Heart right ventricle (tissue), 16 donors: ENCODE data around the gene SLC2A10. TPM values are rescaled to one million over a fixed set of nuclear protein-coding genes. Genes with fewer than 3 reads are reported as not detected.

ENCODE experiments used
- ATAC-seq, 8 donors: fragments of 200-7000 bp; cut with Tn5 transposase; one replicate each; pipeline ENCODE4 v1.9.1; 2020; ENCODE audit warnings: mild to moderate bottlenecking in 8 of 8, moderate library complexity in 8 of 8, moderate number of reproducible peaks in 1 of 8
- DNase-seq, 2 donors: peaks; one replicate each; pipeline ENCODE4 v3.0.0-alpha.2; 2020
- H3K27ac ChIP-seq, 10 donors: fragments of 200-600 bp; sonication (generic) in 2 of 10; one replicate each; pipeline versions ENCODE4 v1.5.0 to v1.8.0; 2020 to 2022; ENCODE audit warnings: mild to moderate bottlenecking in 3 of 10
- H3K27me3 ChIP-seq, 7 donors: fragments of 200-600 bp; one replicate each; pipeline ENCODE4 v1.8.0; 2021 to 2022; ENCODE audit warnings: mild to moderate bottlenecking in 2 of 7
- H3K36me3 ChIP-seq, 9 donors: fragments of 200-600 bp; sonication (generic) in 1 of 9; one replicate each; pipeline versions ENCODE4 v1.5.0 to v1.8.0; 2020 to 2022; ENCODE audit warnings: mild to moderate bottlenecking in 2 of 9
- H3K4me1 ChIP-seq, 9 donors: fragments of 200-600 bp; sonication (generic) in 1 of 9; one replicate each; pipeline versions ENCODE4 v1.5.0 to v1.8.0; 2020 to 2022; ENCODE audit warnings: mild to moderate bottlenecking in 4 of 9
- H3K4me3 ChIP-seq, 10 donors: fragments of 200-600 bp; sonication (generic) in 2 of 10; one replicate each; pipeline versions ENCODE4 v1.5.0 to v1.8.0; 2020 to 2022; ENCODE audit warnings: mild to moderate bottlenecking in 7 of 10, moderate library complexity in 2 of 10
- H3K9me3 ChIP-seq, 11 donors: fragments of 200-600 bp in 10 of 11; sonication (generic) in 2 of 11; one replicate each; pipeline versions ENCODE4 v1.5.0 to v1.8.0; 2013 to 2022; ENCODE audit warnings: mild to moderate bottlenecking in 2 of 11, control low read depth in 1 of 11, moderate library complexity in 1 of 11
- WGBS, 2 donors: extraction: QIAGEN DNeasy Blood & Tissue Kit; methylation state at CpG; one replicate each; pipeline ENCODE4 v1.1.7; 2013; ENCODE audit warnings: inconsistent platforms in 1 of 2; 5-methylcytosine and 5-hydroxymethylcytosine counted together
- intact Hi-C, 10 donors: fragments of 100-400 bp; cut with DNase I; formaldehyde crosslinking; loops; one replicate each; pipeline versions ENCODE4 v1.11.1 to v1.14.2; 2022
- polyA plus RNA-seq, 2 donors: library from polyadenylated mRNA; stranded (reverse); fragments of 200-250 nt; gene quantifications; one replicate each; pipeline ENCODE4 v1.2.3, GENCODE V29; 2013
- total RNA-seq, 10 donors: library from RNA; stranded (reverse); fragmentation: NEBNext Ultra II Directional in 3 of 10; extraction: Animal tissue kit (Norgen Biotek cat#: 25700) in 3 of 10; gene quantifications; one replicate each; pipeline versions ENCODE4 v1.2.1 to v1.2.4, GENCODE V29; 2021 to 2023
- TF ChIP-seq, protein P1 (sequence below), 9 donors: fragments of 200-600 bp; sonication (generic) in 2 of 9; IDR thresholded peaks; one replicate each; pipeline versions ENCODE4 v1.5.0 to v1.8.0; 2021 to 2022; ENCODE audit warnings: antibody characterized with exemption in 9 of 9, mild to moderate bottlenecking in 5 of 9, moderate library complexity in 1 of 9
- donor health status: Arrhythmogenic right ventricular cardiomyopathy.
- donor health status: ischemic (EF 13 %, LVEDD 7.1; RV severe dilation, severe dysfunction).
- donor health status: healthy with polysubstance abuse.
- donor health status: DM: no; HTN: yes; CAD: no.
- donor health status: DM: no; HTN: no; CAD: no.
- donor health status: ischemic (EF 25% LVEDD 6.9; RV normal size, moderate dysfunction).
- donor health status: ischemic (EF 25% LVEDD 5.7; RV mildly dilated, moderate dysfunction).
- donor health status: healthy.
- donor health status: DM: yes; HTN: yes; CAD: no.
- donor health status: Ischemic cardiomyopathy.
- donor health status: ischemic (EF 35%, LVEDD 5.7; RV mildly dilated, moderate dysfunction).
- donor health status: nonischemic (EF 11% LVEDD 7.7; RV severe dilation, severe dysfunction).
- donor health status: DM: yes; HTN: yes; CAD: no.
- donor health status: PGD.
- donor health status: ischemic (EF 29% LVEDD 5.4; RV normal size, mild dysfunction).
- donor health status: nonischemic (EF 23%, LVEDD 6.1; RV moderate dilation, normal function).

SLC2A10 gene
- total and polyA plus RNA-seq, 12 donors = 1.1 to 5.2 (median 2.5) TPM

DNA sequence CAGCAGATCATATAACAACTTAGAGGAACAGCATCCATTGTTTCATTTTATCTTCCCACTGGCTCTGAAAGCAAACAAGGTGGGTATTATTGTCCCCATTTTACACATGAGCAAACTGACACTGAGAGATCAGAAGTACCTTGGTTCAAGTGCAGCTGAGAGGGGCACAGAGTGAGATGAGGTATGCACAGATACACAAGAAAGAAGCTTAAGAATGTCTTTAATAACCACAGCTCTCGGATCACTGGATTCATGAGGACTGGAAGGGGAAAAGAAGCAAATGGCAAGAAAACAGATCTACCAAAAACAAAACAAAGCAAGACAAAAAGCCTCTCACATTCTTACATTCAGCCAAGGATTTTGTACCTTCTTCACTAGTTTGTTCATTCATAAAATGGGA is 10.6 kb downstream of the SLC2A10 start:
- Histone ChIP-seq H3K9me3 (peaks cover 0 to 27% (median 11%) of the 10 kb centered on the region in 11 donors), H3K4me3 (no peak overlapping the region), H3K27ac (no peak overlapping the region), H3K36me3 (peaks cover 0 to 4% (median 0%) of the 10 kb centered on the region in 9 donors), H3K4me1 (peaks cover 0 to 6% (median 0%) of the 10 kb centered on the region in 9 donors), H3K27me3 (no peaks in the 10 kb centered on the region)
- TF ChIP-seq, protein P1, sequence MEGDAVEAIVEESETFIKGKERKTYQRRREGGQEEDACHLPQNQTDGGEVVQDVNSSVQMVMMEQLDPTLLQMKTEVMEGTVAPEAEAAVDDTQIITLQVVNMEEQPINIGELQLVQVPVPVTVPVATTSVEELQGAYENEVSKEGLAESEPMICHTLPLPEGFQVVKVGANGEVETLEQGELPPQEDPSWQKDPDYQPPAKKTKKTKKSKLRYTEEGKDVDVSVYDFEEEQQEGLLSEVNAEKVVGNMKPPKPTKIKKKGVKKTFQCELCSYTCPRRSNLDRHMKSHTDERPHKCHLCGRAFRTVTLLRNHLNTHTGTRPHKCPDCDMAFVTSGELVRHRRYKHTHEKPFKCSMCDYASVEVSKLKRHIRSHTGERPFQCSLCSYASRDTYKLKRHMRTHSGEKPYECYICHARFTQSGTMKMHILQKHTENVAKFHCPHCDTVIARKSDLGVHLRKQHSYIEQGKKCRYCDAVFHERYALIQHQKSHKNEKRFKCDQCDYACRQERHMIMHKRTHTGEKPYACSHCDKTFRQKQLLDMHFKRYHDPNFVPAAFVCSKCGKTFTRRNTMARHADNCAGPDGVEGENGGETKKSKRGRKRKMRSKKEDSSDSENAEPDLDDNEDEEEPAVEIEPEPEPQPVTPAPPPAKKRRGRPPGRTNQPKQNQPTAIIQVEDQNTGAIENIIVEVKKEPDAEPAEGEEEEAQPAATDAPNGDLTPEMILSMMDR (IDR thresholded peaks at IDR 0.05) = no peak
- DNase-seq (no peak), ATAC-seq (no peak)
- 96 to 98% methylated on average over 1 of the region's 1 CpG for WGBS, 2 donors
- intact Hi-C loops = no loop called here

DNA sequence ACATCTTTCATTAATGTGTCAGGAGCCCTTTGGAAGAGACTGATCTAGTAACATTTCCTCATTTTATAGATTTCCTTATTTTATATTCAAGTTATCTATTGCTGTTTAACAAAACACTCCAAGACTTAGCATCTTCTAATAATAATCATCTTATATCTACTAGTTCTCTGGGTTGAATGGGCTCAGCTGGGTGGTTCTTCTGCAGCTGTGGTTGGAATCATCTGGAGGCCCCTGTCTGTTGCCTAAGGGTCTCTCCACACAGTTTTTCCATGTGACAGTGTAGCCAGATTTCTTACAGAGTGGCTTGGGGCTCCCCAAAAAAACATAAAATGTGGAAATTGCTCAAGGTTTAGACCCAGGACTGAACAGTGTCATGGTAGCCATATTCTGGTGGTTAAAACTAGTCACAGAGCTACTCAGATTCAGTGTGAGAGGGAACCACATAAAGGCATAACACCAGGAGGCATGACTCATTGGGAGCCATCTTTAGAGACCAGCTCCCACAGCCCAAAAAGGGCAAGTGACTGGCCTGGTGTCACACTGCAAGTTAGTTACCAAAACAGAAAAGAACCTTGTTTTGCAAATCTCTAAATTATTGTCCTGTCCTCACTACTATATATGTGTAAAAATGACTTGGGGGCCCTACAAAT is 11.5 kb downstream of the SLC2A10 start:
- Histone ChIP-seq H3K27me3 (no peaks in the 10 kb centered on the region), H3K4me1 (no peaks in the 10 kb centered on the region), H3K36me3 (peaks cover 0 to 4% (median 0%) of the 10 kb centered on the region in 9 donors), H3K4me3 (no peak overlapping the region), H3K27ac (no peak overlapping the region), H3K9me3 (peaks cover 0 to 27% (median 11%) of the 10 kb centered on the region in 11 donors)
- TF ChIP-seq, protein P1 (IDR thresholded peaks at IDR 0.05) = no peak
- DNase-seq = no peak
- intact Hi-C loops = no loop called here
- no peak for ATAC-seq

DNA sequence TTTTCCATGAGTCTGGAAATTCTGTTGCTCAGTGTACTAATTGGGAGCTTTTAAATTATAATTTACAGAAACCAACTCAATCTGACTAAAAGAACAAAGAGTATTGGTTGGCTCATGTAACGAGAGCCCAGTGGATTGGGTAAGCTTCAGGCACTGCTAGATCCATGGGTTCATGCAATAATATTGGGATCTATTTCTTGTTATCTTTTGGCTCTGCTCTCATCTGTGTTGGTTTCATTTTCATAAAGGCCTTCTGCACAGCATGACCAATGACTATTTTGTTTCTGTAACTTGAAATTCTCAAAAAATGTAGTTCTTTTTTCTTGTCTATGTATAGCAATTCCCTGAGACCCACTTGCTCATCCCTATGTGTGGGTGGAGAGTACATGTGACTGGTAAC is 12.0 kb downstream of the SLC2A10 start:
- TF ChIP-seq, protein P1 (IDR thresholded peaks at IDR 0.05) = no peak
- H3K27me3 ChIP-seq = no peaks in the 10 kb centered on the region
- H3K4me3 ChIP-seq = no peak overlapping the region
- WGBS, 2 donors = 91 to 94% methylated on average over 1 of the region's 1 CpG
- no peaks in the 10 kb centered on the region for H3K4me1 ChIP-seq
- H3K27ac ChIP-seq = no peak overlapping the region
- intact Hi-C loops = no loop called here
- H3K9me3 ChIP-seq = peaks cover 0 to 27% (median 11%) of the 10 kb centered on the region in 11 donors
- ATAC-seq (no peak), DNase-seq (no peak)
- H3K36me3 ChIP-seq = peaks cover 0 to 5% (median 0%) of the 10 kb centered on the region in 9 donors

DNA sequence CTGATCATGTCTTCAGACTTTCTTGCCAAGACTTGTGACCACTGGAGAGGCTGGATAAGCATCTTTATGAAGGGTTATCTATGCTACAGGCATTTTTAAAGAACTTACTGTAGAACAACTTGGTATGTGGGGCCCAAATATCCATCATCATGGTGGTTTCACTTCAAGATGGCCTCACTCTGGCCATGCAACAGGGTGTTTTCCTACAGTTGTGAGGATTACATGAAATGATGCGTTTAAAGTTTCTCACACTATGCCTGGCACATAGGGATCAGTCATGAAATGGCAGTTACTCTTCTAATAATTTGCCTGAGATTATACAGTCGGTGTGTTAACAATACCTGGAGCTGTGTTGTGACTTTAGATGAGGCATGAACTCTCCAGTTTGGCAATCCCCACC is 13.0 kb downstream of the SLC2A10 start:
- no peak overlapping the region for H3K27ac ChIP-seq
- peaks cover 0 to 12% (median 0%) of the 10 kb centered on the region in 9 donors for H3K36me3 ChIP-seq
- peaks cover 0 to 27% (median 11%) of the 10 kb centered on the region in 11 donors for H3K9me3 ChIP-seq
- WGBS, 2 donors = 96 to 98% methylated on average over 2 of the region's 2 CpGs
- DNase-seq (no peak), ATAC-seq (no peak)
- intact Hi-C loops = no loop called here
- no peak overlapping the region for H3K4me3 ChIP-seq
- no peaks in the 10 kb centered on the region for H3K27me3 ChIP-seq
- no peaks in the 10 kb centered on the region for H3K4me1 ChIP-seq
- TF ChIP-seq, protein P1 (IDR thresholded peaks at IDR 0.05) = no peak
